ENCODE results near the gene CLIP4.

DNA sequence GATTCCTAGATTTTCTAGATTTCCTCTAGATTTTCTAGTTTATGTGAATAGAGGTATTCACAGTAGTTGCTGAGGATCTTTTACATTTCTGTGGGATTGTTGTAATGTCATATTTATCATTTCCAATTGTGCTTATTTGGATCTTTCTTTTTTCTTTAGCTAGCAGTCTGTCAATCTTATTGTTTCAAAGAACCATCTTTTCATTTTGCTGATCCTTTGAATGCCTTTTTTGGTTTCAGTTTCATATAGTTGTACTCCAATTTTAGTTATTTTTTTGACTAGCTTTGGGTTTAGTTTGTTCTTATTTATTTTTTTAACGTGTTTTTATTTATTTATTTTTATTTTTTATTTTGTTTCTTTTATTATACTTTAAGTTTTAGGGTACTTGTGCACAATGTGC, 24.5 kb downstream of the CLIP4 start:
- TF ChIP-seq, protein P1, sequence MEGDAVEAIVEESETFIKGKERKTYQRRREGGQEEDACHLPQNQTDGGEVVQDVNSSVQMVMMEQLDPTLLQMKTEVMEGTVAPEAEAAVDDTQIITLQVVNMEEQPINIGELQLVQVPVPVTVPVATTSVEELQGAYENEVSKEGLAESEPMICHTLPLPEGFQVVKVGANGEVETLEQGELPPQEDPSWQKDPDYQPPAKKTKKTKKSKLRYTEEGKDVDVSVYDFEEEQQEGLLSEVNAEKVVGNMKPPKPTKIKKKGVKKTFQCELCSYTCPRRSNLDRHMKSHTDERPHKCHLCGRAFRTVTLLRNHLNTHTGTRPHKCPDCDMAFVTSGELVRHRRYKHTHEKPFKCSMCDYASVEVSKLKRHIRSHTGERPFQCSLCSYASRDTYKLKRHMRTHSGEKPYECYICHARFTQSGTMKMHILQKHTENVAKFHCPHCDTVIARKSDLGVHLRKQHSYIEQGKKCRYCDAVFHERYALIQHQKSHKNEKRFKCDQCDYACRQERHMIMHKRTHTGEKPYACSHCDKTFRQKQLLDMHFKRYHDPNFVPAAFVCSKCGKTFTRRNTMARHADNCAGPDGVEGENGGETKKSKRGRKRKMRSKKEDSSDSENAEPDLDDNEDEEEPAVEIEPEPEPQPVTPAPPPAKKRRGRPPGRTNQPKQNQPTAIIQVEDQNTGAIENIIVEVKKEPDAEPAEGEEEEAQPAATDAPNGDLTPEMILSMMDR (IDR thresholded peaks at IDR 0.05) = no peak
- TF ChIP-seq, protein P2, sequence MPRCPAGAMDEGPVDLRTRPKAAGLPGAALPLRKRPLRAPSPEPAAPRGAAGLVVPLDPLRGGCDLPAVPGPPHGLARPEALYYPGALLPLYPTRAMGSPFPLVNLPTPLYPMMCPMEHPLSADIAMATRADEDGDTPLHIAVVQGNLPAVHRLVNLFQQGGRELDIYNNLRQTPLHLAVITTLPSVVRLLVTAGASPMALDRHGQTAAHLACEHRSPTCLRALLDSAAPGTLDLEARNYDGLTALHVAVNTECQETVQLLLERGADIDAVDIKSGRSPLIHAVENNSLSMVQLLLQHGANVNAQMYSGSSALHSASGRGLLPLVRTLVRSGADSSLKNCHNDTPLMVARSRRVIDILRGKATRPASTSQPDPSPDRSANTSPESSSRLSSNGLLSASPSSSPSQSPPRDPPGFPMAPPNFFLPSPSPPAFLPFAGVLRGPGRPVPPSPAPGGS (IDR thresholded peaks at IDR 0.05) = no peak
- TF ChIP-seq, protein P3, sequence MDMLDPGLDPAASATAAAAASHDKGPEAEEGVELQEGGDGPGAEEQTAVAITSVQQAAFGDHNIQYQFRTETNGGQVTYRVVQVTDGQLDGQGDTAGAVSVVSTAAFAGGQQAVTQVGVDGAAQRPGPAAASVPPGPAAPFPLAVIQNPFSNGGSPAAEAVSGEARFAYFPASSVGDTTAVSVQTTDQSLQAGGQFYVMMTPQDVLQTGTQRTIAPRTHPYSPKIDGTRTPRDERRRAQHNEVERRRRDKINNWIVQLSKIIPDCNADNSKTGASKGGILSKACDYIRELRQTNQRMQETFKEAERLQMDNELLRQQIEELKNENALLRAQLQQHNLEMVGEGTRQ (IDR thresholded peaks at IDR 0.05) = no peak
- no peak for TF ChIP-seq EP300 (IDR thresholded peaks at IDR 0.05)
- no peak for TF ChIP-seq SREBF2 (IDR thresholded peaks at IDR 0.05)
- no peak for TF ChIP-seq EHMT2 (IDR thresholded peaks at IDR 0.05; ENCODE audit: low read depth)
- TF ChIP-seq, protein P4, sequence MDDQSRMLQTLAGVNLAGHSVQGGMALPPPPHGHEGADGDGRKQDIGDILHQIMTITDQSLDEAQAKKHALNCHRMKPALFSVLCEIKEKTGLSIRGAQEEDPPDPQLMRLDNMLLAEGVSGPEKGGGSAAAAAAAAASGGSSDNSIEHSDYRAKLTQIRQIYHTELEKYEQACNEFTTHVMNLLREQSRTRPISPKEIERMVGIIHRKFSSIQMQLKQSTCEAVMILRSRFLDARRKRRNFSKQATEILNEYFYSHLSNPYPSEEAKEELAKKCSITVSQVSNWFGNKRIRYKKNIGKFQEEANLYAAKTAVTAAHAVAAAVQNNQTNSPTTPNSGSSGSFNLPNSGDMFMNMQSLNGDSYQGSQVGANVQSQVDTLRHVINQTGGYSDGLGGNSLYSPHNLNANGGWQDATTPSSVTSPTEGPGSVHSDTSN (IDR thresholded peaks at IDR 0.05) = no peak

Measured in A549 (cell line).